GM13977 (cell line): ENCODE measurements around the gene HSDL2.

ENCODE experiments used
- DNase-seq: peaks from one replicate; pipeline ENCODE4 v3.0.0; 2012; ENCODE audit warnings: low spot score
- in situ Hi-C: fragments of 300-500 bp; cut with MboI; formaldehyde crosslinking; loops from one replicate; pipeline ENCODE4 v1.12.0; 2022; ENCODE audit warnings: low sequenced_read_pairs, low pct_unique_long_range_greater_than_20kb, mixed read lengths, inconsistent platforms; ENCODE audit not compliant: unreplicated experiment
- TF ChIP-seq, protein P1 (sequence below): IDR thresholded peaks from 2 replicates; pipeline ENCODE4 v1.5.1; 2012; ENCODE audit warnings: mild to moderate bottlenecking, control low read depth; ENCODE audit not compliant: insufficient read depth; ENCODE audit errors: extremely low read depth, missing control alignments

The HSDL2 gene

DNA sequence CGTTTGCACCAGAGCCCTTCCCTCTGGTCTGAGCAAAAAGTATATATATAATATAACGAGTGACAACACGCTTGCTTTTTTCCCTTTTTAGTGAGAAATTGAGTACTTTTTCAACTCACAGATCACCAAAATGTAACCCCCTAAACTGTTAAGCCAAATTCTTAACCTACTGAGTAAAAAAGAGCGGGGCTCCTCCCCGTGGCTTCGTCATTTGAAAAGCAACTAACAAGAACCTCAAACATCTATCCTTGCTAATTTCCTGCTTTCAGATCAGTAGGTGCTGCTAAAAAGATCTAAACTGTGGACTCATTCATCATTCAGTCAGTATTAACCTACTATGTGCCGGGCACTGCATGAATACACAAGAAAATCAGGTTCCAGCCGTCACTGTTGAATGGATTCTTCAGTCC lies 45.5 kb upstream of the HSDL2 start:
- TF ChIP-seq, protein P1, sequence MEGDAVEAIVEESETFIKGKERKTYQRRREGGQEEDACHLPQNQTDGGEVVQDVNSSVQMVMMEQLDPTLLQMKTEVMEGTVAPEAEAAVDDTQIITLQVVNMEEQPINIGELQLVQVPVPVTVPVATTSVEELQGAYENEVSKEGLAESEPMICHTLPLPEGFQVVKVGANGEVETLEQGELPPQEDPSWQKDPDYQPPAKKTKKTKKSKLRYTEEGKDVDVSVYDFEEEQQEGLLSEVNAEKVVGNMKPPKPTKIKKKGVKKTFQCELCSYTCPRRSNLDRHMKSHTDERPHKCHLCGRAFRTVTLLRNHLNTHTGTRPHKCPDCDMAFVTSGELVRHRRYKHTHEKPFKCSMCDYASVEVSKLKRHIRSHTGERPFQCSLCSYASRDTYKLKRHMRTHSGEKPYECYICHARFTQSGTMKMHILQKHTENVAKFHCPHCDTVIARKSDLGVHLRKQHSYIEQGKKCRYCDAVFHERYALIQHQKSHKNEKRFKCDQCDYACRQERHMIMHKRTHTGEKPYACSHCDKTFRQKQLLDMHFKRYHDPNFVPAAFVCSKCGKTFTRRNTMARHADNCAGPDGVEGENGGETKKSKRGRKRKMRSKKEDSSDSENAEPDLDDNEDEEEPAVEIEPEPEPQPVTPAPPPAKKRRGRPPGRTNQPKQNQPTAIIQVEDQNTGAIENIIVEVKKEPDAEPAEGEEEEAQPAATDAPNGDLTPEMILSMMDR = no peak
- in situ Hi-C loops = no loop called here
- peak; percentile 55 for DNase-seq

DNA sequence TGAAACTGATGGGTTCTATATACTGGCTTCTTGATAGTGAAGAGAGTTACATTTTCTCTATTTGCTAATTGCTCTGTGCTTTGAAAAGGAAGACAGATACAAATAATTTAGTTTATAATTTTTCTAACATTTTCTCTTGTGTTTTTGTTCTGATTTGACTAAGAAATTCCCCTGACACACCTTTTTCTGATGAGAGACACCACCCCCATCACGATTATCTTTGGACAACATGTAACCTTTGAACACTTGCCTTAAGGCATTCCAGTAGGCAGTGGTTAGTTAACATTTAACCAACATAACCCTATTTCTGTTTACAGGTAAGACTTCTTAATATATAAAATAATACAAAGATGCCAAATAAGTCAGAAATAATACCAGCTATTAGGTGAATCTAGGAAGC lies 42.4 kb upstream of the HSDL2 start:
- in situ Hi-C loops = no loop called here
- TF ChIP-seq, protein P1 = no peak
- no peak for DNase-seq

DNA sequence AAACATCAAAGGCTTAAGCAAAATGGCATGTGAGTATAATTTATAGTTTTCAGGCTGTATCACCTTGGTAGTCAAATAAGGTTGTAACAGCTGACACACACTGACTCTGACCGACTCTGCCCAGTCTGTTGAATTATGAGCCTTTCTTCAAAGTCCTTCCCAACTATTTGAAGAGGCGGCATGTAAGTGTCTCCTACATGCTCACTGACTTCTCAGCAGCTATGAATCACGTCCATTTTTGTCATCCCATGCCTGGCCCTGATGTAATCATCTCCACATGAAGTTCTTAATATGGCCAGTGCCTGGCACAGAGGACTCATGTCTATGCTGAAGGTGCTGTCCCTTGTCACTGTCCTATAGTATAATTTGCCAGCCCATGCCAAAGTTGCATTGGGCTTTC lies 41.3 kb upstream of the HSDL2 start:
- no peak for DNase-seq
- in situ Hi-C loops = no loop called here
- TF ChIP-seq, protein P1 = no peak

DNA sequence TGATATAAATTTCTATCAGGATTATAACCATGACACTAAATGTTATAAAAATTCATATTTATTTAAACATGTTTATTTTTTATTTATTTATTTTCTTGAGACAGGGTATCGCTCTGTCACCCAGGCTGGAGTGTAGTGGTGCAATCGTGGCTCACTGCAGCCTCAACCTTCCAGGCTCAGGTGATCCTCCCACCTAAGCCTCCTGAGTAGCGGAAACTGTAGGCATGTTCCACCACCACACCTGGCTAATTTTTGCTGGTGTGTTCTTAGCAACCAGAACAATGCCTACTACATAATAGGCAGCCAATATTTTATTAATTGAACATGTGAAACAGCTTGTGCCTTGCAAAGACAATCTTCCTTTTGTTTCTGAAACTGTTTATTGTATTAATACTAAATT lies 40.0 kb upstream of the HSDL2 start:
- no peak for DNase-seq
- in situ Hi-C loops = no loop called here
- TF ChIP-seq, protein P1 = no peak

DNA sequence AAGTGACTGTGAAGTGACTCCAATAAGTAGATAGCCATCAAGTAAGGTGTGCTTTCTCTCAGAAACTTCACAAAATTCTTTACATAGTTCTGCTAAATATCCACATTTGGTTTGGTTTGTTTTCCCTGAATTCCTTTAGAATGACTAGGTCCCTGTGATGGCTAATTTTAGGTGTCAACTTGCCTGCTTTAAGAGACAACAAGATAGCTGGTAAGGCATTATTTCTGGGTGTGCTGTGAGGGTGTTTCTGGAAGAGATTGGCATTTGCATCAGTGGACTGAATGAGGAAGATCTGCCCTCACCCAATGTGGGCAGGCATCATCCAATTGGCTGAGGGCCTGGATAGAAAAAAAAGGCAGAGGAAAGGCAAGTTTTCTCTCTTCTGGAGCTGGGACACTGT lies 38.2 kb upstream of the HSDL2 start:
- TF ChIP-seq, protein P1 = no peak
- no peak for DNase-seq
- in situ Hi-C loops = no loop called here

DNA sequence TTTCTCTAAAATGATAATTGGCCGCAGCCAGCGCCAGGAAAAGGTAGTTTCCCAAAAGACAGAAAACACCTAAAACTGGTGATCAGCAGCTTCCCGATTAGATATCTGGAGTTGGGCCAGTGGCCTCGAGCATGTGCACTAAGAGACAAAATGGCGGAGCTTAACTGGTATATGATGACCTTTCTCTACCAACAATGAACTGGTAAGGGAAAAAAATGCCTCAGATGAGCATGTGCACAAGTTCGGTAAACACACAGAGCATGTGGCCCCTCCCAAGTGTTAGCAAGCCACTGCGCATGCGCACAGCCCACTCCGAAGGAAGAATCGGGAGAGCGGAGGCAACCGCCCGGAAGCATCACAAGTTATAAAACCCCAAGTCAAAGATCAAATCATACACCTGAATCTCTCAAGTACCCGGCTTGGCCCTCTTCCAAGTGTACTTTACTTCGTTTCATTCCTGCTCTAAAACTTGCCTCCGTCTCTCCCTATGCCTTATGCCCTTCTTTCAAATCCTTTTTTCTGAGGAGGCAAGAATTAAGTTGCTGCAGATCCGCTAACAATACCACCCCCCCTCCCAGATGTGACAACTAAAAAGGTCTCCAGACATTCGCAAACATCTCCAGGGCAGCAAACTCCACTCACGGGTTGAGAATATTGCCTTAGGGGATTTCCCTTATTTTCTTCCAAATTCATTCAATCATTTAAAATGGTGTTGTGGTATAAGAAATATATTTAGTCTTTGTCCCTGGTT lies 31.5 kb upstream of the HSDL2 start:
- DNase-seq = no peak
- in situ Hi-C loops = no loop called here
- TF ChIP-seq, protein P1 = no peak

DNA sequence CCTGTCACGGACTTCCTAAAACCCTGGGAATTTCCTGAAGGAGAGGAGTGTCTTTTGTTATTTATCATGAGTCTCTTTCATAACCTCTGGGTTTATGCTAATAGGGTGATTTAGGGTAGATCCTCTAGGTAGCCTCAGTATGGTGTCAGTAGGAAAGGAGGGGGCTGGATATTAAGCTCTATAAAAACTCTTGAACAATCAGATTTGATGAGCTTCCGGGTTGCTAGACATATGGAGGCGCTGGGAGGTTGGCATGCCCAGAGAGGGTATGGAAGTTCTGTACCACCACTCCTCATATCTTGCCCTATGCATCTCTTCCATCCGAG lies 30.9 kb upstream of the HSDL2 start:
- DNase-seq = no peak
- TF ChIP-seq, protein P1 = no peak
- in situ Hi-C loops = no loop called here
